A673 (cell line): ENCODE data around the gene KIF3A.

Source experiments
- CTCF ChIP-seq: fragments of 300-800, 200-600 bp; sonication (generic); conservative IDR thresholded peaks from 2 replicates; pipeline ENCODE4 v1.5.1; 2017; ENCODE audit warnings: low read depth, mild to moderate bottlenecking, antibody characterized with exemption, low read length, moderate library complexity, mixed read lengths
- EZH2 ChIP-seq: fragments of 200-600 bp; sonication (generic); IDR thresholded peaks from 2 replicates; pipeline ENCODE4 v1.6.1; 2017; ENCODE audit warnings: borderline replicate concordance, low read depth, mild to moderate bottlenecking, mixed read lengths, antibody characterized with exemption, low read length; ENCODE audit not compliant: poor library complexity, severe bottlenecking

DNA sequence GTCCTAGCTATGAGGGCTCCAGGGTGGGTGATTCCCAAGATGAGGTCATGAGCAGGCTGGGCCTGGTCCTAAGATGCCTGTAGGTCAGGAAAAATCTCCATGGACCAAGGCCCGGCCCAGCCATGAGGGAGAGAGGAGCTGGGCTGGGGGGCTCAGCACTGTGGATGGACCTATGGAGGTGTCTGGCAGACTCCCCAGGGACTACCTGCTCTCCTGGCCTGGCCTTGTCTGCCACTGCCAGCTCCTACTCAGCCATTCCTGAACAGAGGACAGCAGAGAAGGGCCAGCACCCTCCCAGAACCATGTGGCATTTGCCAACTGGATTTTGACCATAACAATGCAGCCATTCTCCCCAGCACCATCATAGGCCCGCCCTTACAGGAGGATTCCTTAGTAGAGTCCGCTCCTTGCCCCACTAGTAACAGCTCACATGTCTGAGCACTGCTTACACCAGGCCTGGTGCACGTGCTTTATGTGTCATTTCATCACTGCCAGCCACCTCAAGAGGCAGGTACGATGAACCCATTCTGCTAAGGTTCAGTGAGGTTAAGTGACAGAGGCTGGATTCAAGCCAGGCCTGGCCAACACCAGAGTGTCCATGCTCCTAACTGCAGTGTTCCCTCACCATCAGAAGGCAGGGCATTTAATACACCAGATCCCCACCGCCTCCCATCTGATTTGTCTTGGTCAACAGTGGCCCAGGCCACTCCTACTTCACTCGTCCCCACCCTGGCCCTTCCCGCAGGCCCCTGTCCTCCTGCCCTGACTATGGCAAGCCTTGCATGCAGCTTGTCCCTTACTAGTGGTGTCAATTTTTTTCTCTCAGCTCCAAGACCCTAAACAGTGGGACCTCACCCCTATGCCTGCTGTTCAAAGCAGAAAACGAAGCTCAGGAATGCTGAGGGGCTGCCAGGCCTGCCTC lies 78.7 kb downstream of the KIF3A start:
- no peak for TF ChIP-seq CTCF
- TF ChIP-seq EZH2, result no peak
